Right lobe of liver (tissue), 6 donors: Measurements from ENCODE around the gene CDHR3. TPM values are rescaled to one million over a fixed set of nuclear protein-coding genes. Genes with fewer than 3 reads are reported as not detected.
"Not testable (repeated sequence)": the region's sequence is repeated elsewhere in the genome, so short reads cannot be mapped to it uniquely, and the experiment has no call there.

ENCODE experiments used
- ATAC-seq, 4 donors: fragments of 200-7000 bp; cut with Tn5 transposase; one replicate each; pipeline ENCODE4 v1.9.1; 2020; ENCODE audit warnings: mild to moderate bottlenecking in 4 of 4, moderate library complexity in 4 of 4
- DNase-seq, 3 donors: peaks; one replicate each; pipeline ENCODE4 v3.0.0-alpha.2; 2020
- H3K27ac ChIP-seq, 3 donors: fragments of 200-600 bp; one replicate each; pipeline ENCODE4 v1.8.0; 2022
- H3K27me3 ChIP-seq, 2 donors: fragments of 200-600 bp; one replicate each; pipeline ENCODE4 v1.8.0; 2022
- H3K36me3 ChIP-seq, 4 donors: fragments of 200-600 bp; sonication (generic) in 1 of 4; one replicate each; pipeline versions ENCODE4 v1.5.1 to v1.8.0; 2017 to 2022; ENCODE audit warnings: control low read depth in 1 of 4
- H3K4me1 ChIP-seq, 4 donors: fragments of 200-600 bp; sonication (generic) in 1 of 4; one replicate each; pipeline versions ENCODE4 v1.5.1 to v1.8.0; 2017 to 2022; ENCODE audit warnings: control low read depth in 1 of 4
- H3K4me3 ChIP-seq, 3 donors: fragments of 200-600 bp; one replicate each; pipeline ENCODE4 v1.8.0; 2022
- H3K9me3 ChIP-seq, 4 donors: fragments of 200-600 bp; sonication (generic) in 1 of 4; one replicate each; pipeline versions ENCODE4 v1.5.1 to v1.8.0; 2017 to 2022; ENCODE audit warnings: control low read depth in 1 of 4
- POLR2A ChIP-seq: fragments of 450-650 bp; IDR thresholded peaks from one replicate; pipeline ENCODE4 v1.6.1; 2017; ENCODE audit warnings: antibody characterized with exemption, mild to moderate bottlenecking
- WGBS: methylation state at CpG from one replicate; pipeline ENCODE4 v1.1.6; 2018; ENCODE audit warnings: low coverage, low lambda C conversion rate; ENCODE audit not compliant: insufficient coverage; ENCODE audit errors: missing lambda C conversion rate; 5-methylcytosine and 5-hydroxymethylcytosine counted together
- intact Hi-C, 2 donors: fragments of 100-400 bp; cut with DNase I; formaldehyde crosslinking; loops; one replicate each; pipeline versions ENCODE4 v1.11.2 to v1.14.1; 2022
- total RNA-seq, 6 experiments: library from RNA; depleted of rRNA in 2 of 6; stranded (reverse); fragments of >200 nt in 2 of 6; fragmentation: NEBNext Ultra II Directional in 3 of 6; extraction: Animal tissue kit (Norgen Biotek cat#: 25700) in 3 of 6; gene quantifications; one replicate each; pipeline versions ENCODE4 v1.1.0 to v1.2.4, GENCODE V29; 2016 to 2023
- TF ChIP-seq, protein P1 (sequence below), 4 donors: fragments of 200-600 bp in 3 of 4; fragments of 450-650 bp in 1 of 4; IDR thresholded peaks; one replicate each; pipeline versions ENCODE4 v1.5.1 to v1.8.0; 2016 to 2022; ENCODE audit warnings: antibody characterized with exemption in 4 of 4, mild to moderate bottlenecking in 2 of 4
- donor health status: DM: no; HTN: yes; CAD: no.
- donor health status: DM: no; HTN: no; CAD: no.
- donor health status: DM: no; HTN: no; CAD: no.
- donor health status: DM: no; HTN: yes; CAD: no.
- donor health status: DM: no; HTN: yes; CAD: no.

CDHR3 gene
- total RNA-seq, 6 experiments from 2014 or later, result 3.6 to 8.6 (median 4.5) TPM

DNA sequence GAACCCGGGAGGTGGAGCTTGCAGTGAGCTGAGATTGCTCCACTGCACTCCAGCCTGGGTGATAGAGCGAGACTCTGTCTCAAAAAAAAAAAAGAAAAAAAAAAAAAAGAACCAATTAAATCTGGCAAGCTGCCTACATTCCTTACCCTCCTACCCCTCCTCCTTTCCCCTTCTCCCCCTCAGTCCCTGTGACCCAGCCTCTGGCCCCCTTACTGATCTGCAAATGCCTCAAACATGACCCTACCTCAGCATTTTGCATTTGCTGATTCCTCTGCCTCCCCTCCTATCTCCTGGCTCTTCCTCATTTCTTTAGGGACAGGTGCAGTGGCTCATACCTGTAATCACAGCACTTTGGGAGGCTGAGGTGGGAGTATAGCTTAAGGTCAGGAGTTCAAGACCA is 19.3 kb downstream of the CDHR3 start:
- H3K4me3 ChIP-seq, result no peak overlapping the region
- no peak for ATAC-seq
- TF ChIP-seq POLR2A, result no peak
- TF ChIP-seq, protein P1, sequence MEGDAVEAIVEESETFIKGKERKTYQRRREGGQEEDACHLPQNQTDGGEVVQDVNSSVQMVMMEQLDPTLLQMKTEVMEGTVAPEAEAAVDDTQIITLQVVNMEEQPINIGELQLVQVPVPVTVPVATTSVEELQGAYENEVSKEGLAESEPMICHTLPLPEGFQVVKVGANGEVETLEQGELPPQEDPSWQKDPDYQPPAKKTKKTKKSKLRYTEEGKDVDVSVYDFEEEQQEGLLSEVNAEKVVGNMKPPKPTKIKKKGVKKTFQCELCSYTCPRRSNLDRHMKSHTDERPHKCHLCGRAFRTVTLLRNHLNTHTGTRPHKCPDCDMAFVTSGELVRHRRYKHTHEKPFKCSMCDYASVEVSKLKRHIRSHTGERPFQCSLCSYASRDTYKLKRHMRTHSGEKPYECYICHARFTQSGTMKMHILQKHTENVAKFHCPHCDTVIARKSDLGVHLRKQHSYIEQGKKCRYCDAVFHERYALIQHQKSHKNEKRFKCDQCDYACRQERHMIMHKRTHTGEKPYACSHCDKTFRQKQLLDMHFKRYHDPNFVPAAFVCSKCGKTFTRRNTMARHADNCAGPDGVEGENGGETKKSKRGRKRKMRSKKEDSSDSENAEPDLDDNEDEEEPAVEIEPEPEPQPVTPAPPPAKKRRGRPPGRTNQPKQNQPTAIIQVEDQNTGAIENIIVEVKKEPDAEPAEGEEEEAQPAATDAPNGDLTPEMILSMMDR (IDR thresholded peaks at IDR 0.05), result no peak
- H3K4me1 ChIP-seq, result no peaks in the 10 kb centered on the region
- H3K27me3 ChIP-seq, result no peaks in the 10 kb centered on the region
- DNase-seq, result no peak
- no peak overlapping the region for H3K27ac ChIP-seq
- no peaks in the 10 kb centered on the region for H3K9me3 ChIP-seq
- 92% methylated on average over 2 of the region's 2 CpGs for WGBS
- intact Hi-C loops, result no loop called here
- H3K36me3 ChIP-seq, result no peaks in the 10 kb centered on the region

DNA sequence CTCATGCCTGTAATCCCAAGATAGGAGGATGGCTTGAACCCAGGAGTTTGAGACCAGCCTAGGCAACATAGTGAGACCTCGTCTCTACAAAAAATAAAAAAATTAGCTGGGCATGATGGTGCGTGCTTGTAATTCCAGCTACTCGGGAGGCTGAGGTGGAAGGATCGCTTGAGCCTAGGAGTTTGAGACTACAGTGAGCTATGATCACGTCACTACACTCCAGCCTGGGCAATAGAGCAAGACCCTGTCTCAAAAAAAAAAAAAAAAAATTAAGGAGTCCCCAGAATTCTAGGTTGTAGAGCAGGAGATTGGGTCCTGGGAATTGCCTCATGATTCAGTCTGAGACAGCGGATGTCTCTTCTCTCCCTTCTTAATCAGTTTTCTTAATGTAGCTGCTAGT is 21.7 kb downstream of the CDHR3 start:
- H3K4me3 ChIP-seq, H3K27ac ChIP-seq, DNase-seq, H3K36me3 ChIP-seq, H3K9me3 ChIP-seq, H3K4me1 ChIP-seq, ATAC-seq, intact Hi-C loops, H3K27me3 ChIP-seq: not testable (repeated sequence)
- 98% methylated on average over 6 of the region's 6 CpGs for WGBS

DNA sequence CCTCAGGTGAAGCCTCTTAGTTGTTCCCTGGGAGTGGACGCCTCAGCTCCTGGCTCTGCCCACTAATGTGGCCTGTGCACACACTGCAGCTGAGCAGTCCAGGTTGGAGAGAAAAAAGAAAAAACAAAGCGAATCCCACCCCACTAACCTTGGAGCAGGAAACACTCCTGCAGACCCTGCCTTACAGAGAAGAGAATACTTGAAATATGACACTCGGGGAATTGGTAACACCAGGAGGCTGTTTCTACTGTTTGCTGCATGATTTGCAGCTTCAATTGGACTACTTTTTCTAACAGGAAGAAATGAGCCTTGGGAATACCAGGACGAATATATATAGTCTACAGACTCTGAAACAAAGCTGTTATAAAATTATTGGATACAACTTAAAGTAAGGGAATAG is 22.2 kb downstream of the CDHR3 start:
- Histone ChIP-seq H3K27me3 (no peaks in the 10 kb centered on the region), H3K36me3 (no peaks in the 10 kb centered on the region), H3K9me3 (no peaks in the 10 kb centered on the region), H3K4me3 (no peak overlapping the region), H3K27ac (no peak overlapping the region), H3K4me1 (no peaks in the 10 kb centered on the region)
- no peak for TF ChIP-seq POLR2A
- TF ChIP-seq, protein P1 (IDR thresholded peaks at IDR 0.05), result no peak
- ATAC-seq, result no peak
- DNase-seq, result no peak
- WGBS, result 54% methylated on average over 4 of the region's 4 CpGs
- intact Hi-C loops, result no loop called here

DNA sequence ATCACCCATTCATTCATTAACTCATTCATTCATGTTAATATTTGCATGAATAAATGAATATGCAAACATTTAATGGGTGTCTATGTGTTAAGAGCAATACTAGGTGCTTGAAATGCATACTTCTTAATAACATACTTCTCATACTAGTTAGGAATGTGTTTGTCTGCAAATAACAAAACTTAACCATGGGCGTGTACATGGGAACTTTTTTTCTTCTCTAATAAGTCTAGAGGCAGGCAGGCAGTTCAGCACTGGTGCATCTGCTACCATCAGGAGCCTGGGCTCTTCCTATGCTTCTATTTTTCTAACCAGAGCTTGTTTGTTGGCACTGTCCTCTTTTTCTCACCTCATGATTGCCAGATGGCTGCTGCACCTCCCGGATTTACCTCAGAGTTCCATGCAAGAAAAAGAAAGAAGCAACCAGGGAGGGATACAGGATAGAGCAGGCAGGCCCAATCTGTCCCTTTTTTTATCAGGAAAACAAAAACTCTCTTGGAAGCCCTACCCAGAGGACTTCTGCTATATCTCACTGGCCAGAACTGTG is 22.7 kb downstream of the CDHR3 start:
- Histone ChIP-seq H3K4me3 (no peak overlapping the region), H3K36me3 (no peaks in the 10 kb centered on the region), H3K27me3 (no peaks in the 10 kb centered on the region), H3K4me1 (no peaks in the 10 kb centered on the region), H3K27ac (no peak overlapping the region), H3K9me3 (no peaks in the 10 kb centered on the region)
- TF ChIP-seq POLR2A, result no peak
- TF ChIP-seq, protein P1 (IDR thresholded peaks at IDR 0.05), result no peak
- intact Hi-C loops, result no loop called here
- ATAC-seq (no peak), DNase-seq (no peak)
- WGBS, result 33% methylated on average over 1 of the region's 2 CpGs

DNA sequence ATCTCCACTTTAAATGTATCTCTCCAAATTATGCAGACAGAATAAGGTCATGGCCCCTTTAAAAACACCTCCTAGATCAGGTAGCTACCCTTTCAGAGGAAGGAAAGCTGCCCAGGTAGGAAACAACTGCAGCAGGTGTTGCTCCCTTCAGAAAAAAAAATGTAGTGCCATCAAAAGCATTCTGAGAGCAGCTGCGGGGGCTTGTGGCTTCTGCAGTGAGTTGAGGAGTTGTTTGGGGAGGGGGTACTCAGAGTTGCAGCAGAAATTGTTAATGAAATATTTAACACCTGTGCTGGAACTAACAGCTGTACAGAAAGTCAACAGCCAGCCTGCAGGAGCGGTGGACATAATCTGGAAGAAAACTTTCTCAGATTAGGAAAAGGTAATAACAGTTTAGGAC is 24.0 kb downstream of the CDHR3 start:
- no peaks in the 10 kb centered on the region for H3K9me3 ChIP-seq
- ATAC-seq, result no peak
- H3K4me1 ChIP-seq, result no peaks in the 10 kb centered on the region
- H3K36me3 ChIP-seq, result no peaks in the 10 kb centered on the region
- no peak overlapping the region for H3K27ac ChIP-seq
- H3K4me3 ChIP-seq, result no peak overlapping the region
- TF ChIP-seq, protein P1 (IDR thresholded peaks at IDR 0.05), result no peak
- no peak for TF ChIP-seq POLR2A
- no peaks in the 10 kb centered on the region for H3K27me3 ChIP-seq
- intact Hi-C loops, result no loop called here
- no peak for DNase-seq
- WGBS, result 74% methylated on average over 2 of the region's 2 CpGs
